ENCODE data around the gene CREG2. TPM values are rescaled to one million over a fixed set of nuclear protein-coding genes. Genes with fewer than 3 reads are reported as not detected.
"Not testable (repeated sequence)": the region's sequence is repeated elsewhere in the genome, so short reads cannot be mapped to it uniquely, and the experiment has no call there.

Gene CREG2
- total RNA-seq, 1 experiment from 2014 or later: not detected

- Mint-ChIP-seq H3K9me3 (ENCODE audit: unreplicated experiment) (no peaks in the 10 kb centered on the region), H3K4me1 (ENCODE audit: insufficient read depth, unreplicated experiment) (no peaks in the 10 kb centered on the region), H3K27me3 (ENCODE audit: insufficient read depth, unreplicated experiment) (no peaks in the 10 kb centered on the region), H3K27ac (ENCODE audit: low read depth, unreplicated experiment) (no peak overlapping the region), H3K36me3 (ENCODE audit: insufficient read depth, unreplicated experiment) (no peaks in the 10 kb centered on the region), H3K4me3 (ENCODE audit: unreplicated experiment) (no peak overlapping the region)
- intact Hi-C loops (cut with micrococcal nuclease): no loop called here
- DNase-seq (ENCODE audit: unreplicated experiment): no peak
- ChIA-PET CTCF (interaction anchor here (1.2 kb wide), 2 partner anchors 13 to 14 kb away, joined by 3 to 4 read pairs; no protein-coding TSS in a partner anchor), POLR2A (interaction anchor here (0.5 to 1.5 kb wide), 3 partner anchors 20 to 59 kb away, joined by 3 to 7 read pairs (median 3); partner anchors contain the start of gene RNF149)
- no TSS peak for BruUV-seq (replicated peaks)
- no peak for TF ChIP-seq CTCF (IDR thresholded peaks at IDR 0.05; ENCODE audit: unreplicated experiment)
These were observed 58.3 kb downstream of the CREG2 start for GRCh38 chr2:101329026-101329425.

- Mint-ChIP-seq H3K4me3 (ENCODE audit: unreplicated experiment) (no peak overlapping the region), H3K27ac (ENCODE audit: low read depth, unreplicated experiment) (no peak overlapping the region), H3K9me3 (ENCODE audit: unreplicated experiment) (no peaks in the 10 kb centered on the region), H3K4me1 (ENCODE audit: insufficient read depth, unreplicated experiment) (no peaks in the 10 kb centered on the region), H3K36me3 (ENCODE audit: insufficient read depth, unreplicated experiment) (peaks cover 3% of the 10 kb centered on the region), H3K27me3 (ENCODE audit: insufficient read depth, unreplicated experiment) (no peaks in the 10 kb centered on the region)
- no peak for TF ChIP-seq CTCF (IDR thresholded peaks at IDR 0.05; ENCODE audit: unreplicated experiment)
- BruUV-seq (replicated peaks): no TSS peak
- intact Hi-C loops (cut with micrococcal nuclease): no loop called here
- CTCF ChIA-PET: interaction anchor here (0.6 to 1.2 kb wide), 2 partner anchors 14 to 659 kb away, joined by 3 read pairs; no protein-coding TSS in a partner anchor
- POLR2A ChIA-PET: interaction anchor here (0.5 to 1.5 kb wide), 3 partner anchors 20 to 60 kb away, joined by 3 to 7 read pairs (median 3); partner anchors contain the start of gene RNF149
- peak; percentile 16 for DNase-seq (ENCODE audit: unreplicated experiment)
These were observed 58.8 kb downstream of the CREG2 start for GRCh38 chr2:101328474-101329007.

- H3K36me3 Mint-ChIP-seq (ENCODE audit: insufficient read depth, unreplicated experiment): peaks cover 8% of the 10 kb centered on the region
- ChIA-PET POLR2A (interaction anchor here (1.5 kb wide), 1 partner anchor 19 kb away, joined by 7 read pairs; the partner anchor contains the start of gene RNF149), CTCF (interaction anchor here (0.6 to 1.5 kb wide), 3 partner anchors 13 to 659 kb away, joined by 3 to 8 read pairs (median 3); no protein-coding TSS in a partner anchor)
- no peaks in the 10 kb centered on the region for H3K27me3 Mint-ChIP-seq (ENCODE audit: insufficient read depth, unreplicated experiment)
- DNase-seq (ENCODE audit: unreplicated experiment): peak; percentile 42
- BruUV-seq (replicated peaks): no TSS peak
- no peak overlapping the region for H3K4me3 Mint-ChIP-seq (ENCODE audit: unreplicated experiment)
- intact Hi-C loops (cut with micrococcal nuclease): no loop called here
- no peaks in the 10 kb centered on the region for H3K4me1 Mint-ChIP-seq (ENCODE audit: insufficient read depth, unreplicated experiment)
- no peaks in the 10 kb centered on the region for H3K9me3 Mint-ChIP-seq (ENCODE audit: unreplicated experiment)
- H3K27ac Mint-ChIP-seq (ENCODE audit: low read depth, unreplicated experiment): no peak overlapping the region
- no peak for TF ChIP-seq CTCF (IDR thresholded peaks at IDR 0.05; ENCODE audit: unreplicated experiment)
These were observed 59.4 kb downstream of the CREG2 start for GRCh38 chr2:101327863-101328394.

- DNase-seq (ENCODE audit: unreplicated experiment): no peak
- POLR2A ChIA-PET: interaction anchor here (0.6 to 0.8 kb wide), 2 partner anchors 10 to 17 kb away, joined by 3 to 5 read pairs; partner anchors contain the start of gene RNF149
- no TSS peak for BruUV-seq (replicated peaks)
These were observed 61.9 kb downstream of the CREG2 start for GRCh38 chr2:101325425-101325824.

GRCh38 chr2:101316568-101316967, 70.7 kb downstream of the CREG2 start:
- POLR2A ChIA-PET; BruUV-seq (replicated peaks); CTCF ChIA-PET: not testable (repeated sequence)

More at GRCh38 chr2:101325425-101325824, 61.9 kb downstream of the CREG2 start:
- H3K27ac Mint-ChIP-seq (ENCODE audit: low read depth, unreplicated experiment): no peak overlapping the region
- peaks cover 8% of the 10 kb centered on the region for H3K36me3 Mint-ChIP-seq (ENCODE audit: insufficient read depth, unreplicated experiment)
- intact Hi-C loops (cut with micrococcal nuclease): no loop called here
- H3K9me3 Mint-ChIP-seq (ENCODE audit: unreplicated experiment): no peaks in the 10 kb centered on the region
- H3K4me3 Mint-ChIP-seq (ENCODE audit: unreplicated experiment): no peak overlapping the region
- H3K4me1 Mint-ChIP-seq (ENCODE audit: insufficient read depth, unreplicated experiment): no peaks in the 10 kb centered on the region
- TF ChIP-seq CTCF (IDR thresholded peaks at IDR 0.05; ENCODE audit: unreplicated experiment): no peak
- CTCF ChIA-PET: no interaction called here
- H3K27me3 Mint-ChIP-seq (ENCODE audit: insufficient read depth, unreplicated experiment): no peaks in the 10 kb centered on the region

More at GRCh38 chr2:101316568-101316967, 70.7 kb downstream of the CREG2 start:
- H3K27me3 Mint-ChIP-seq (ENCODE audit: insufficient read depth, unreplicated experiment): peaks cover 30% of the 10 kb centered on the region
- H3K27ac Mint-ChIP-seq (ENCODE audit: low read depth, unreplicated experiment); H3K36me3 Mint-ChIP-seq (ENCODE audit: insufficient read depth, unreplicated experiment); H3K4me1 Mint-ChIP-seq (ENCODE audit: insufficient read depth, unreplicated experiment); intact Hi-C loops (cut with micrococcal nuclease); H3K4me3 Mint-ChIP-seq (ENCODE audit: unreplicated experiment); DNase-seq (ENCODE audit: unreplicated experiment); H3K9me3 Mint-ChIP-seq (ENCODE audit: unreplicated experiment): not testable (repeated sequence)
